ENCODE results near the gene ANKRD24. TPM values are rescaled to one million over a fixed set of nuclear protein-coding genes. Genes with fewer than 3 reads are reported as not detected.

ANKRD24 gene
- total and polyA plus RNA-seq, 2 of the 13 experiments (the other 11 are each of a cell fraction or from before 2014, with no cell fraction given) = 0.13 to 0.24 TPM

GRCh38 chr19:4258181-4258580 lies 75.7 kb downstream of the ANKRD24 start:
- in situ Hi-C loops (cut with HindIII; ENCODE audit: extremely low pct_ligation_motif_present, low pct_unique_long_range_greater_than_20kb) (no loop called here), intact Hi-C loops (cut with micrococcal nuclease; ENCODE audit: unreplicated experiment) (no loop called here)
- Histone ChIP-seq H3K4me2 (ENCODE audit: low read depth, low read length) (no peak overlapping the region), H3K4me1 (ENCODE audit: insufficient read depth, low read length) (no peaks in the 10 kb centered on the region), H4K20me1 (ENCODE audit: insufficient read depth, low read length) (no peaks in the 10 kb centered on the region), H2AFZ (ENCODE audit: low read length) (no peak overlapping the region), H3K9ac (ENCODE audit: insufficient read depth, low read depth, low read length) (no peak overlapping the region), H3K4me3 (replicated peaks in 1 of 3; ENCODE audit: insufficient read depth in 1 of 3, low read depth in 2 of 3, low read length in 3 of 3) (no peak overlapping the region), H3K27ac (ENCODE audit: extremely low read length, insufficient read depth, low read length) (no peak overlapping the region), H3K9me3 (ENCODE audit: low read length) (peaks cover 5% of the 10 kb centered on the region), H3K79me2 (ENCODE audit: insufficient read depth, low read length) (no peaks in the 10 kb centered on the region), H3K27me3 (ENCODE audit: control insufficient read depth in 1 of 2, insufficient read depth in 2 of 2, low read length in 2 of 2) (no peaks in the 10 kb centered on the region; a peak in 1 of 5 replicates), H3K36me3 (replicated peaks in 1 of 2; ENCODE audit: control insufficient read depth in 1 of 2, insufficient read depth in 2 of 2, low read length in 2 of 2) (peaks cover 19 to 50% of the 10 kb centered on the region in 2 experiments; a peak in 4 of 5 replicates)
- over 99% methylated on average over 21 of the region's 28 CpGs for WGBS (ENCODE audit: low lambda C conversion rate)
- ChIA-PET POLR2A (no interaction called here), CTCF (ENCODE audit: low intra/inter-chr PET ratio, low total read pairs) (no interaction called here)
- BruUV-seq (replicated peaks) = no TSS peak
- DNase-seq (ENCODE audit: low spot score) (no peak), FAIRE-seq (no peak), ATAC-seq (peak; percentile 29; the same call in 1 of the 3 replicates)
- TF ChIP-seq, protein P1, sequence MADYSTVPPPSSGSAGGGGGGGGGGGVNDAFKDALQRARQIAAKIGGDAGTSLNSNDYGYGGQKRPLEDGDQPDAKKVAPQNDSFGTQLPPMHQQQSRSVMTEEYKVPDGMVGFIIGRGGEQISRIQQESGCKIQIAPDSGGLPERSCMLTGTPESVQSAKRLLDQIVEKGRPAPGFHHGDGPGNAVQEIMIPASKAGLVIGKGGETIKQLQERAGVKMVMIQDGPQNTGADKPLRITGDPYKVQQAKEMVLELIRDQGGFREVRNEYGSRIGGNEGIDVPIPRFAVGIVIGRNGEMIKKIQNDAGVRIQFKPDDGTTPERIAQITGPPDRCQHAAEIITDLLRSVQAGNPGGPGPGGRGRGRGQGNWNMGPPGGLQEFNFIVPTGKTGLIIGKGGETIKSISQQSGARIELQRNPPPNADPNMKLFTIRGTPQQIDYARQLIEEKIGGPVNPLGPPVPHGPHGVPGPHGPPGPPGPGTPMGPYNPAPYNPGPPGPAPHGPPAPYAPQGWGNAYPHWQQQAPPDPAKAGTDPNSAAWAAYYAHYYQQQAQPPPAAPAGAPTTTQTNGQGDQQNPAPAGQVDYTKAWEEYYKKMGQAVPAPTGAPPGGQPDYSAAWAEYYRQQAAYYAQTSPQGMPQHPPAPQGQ (CRISPR knock-in tag; IDR thresholded peaks at IDR 0.05; ENCODE audit: borderline replicate concordance) = no peak
- TF ChIP-seq JUN (CRISPR knock-in tag; IDR thresholded peaks at IDR 0.05) (no peak), IKZF1 (IDR thresholded peaks at IDR 0.05) (no peak), RBFOX2 (IDR thresholded peaks at IDR 0.05; ENCODE audit: low read depth, low read length) (0 out of 2 replicates have a peak, but pooled peaks have one; percentile 20)

GRCh38 chr19:4260613-4261191 lies 78.2 kb downstream of the ANKRD24 start:
- in situ Hi-C loops (cut with HindIII; ENCODE audit: extremely low pct_ligation_motif_present, low pct_unique_long_range_greater_than_20kb) (no loop called here), intact Hi-C loops (cut with micrococcal nuclease; ENCODE audit: unreplicated experiment) (no loop called here)
- ATAC-seq (no peak), FAIRE-seq (no peak), DNase-seq (ENCODE audit: low spot score) (no peak)
- Histone ChIP-seq H3K79me2 (ENCODE audit: insufficient read depth, low read length) (no peaks in the 10 kb centered on the region), H3K36me3 (replicated peaks in 1 of 2; ENCODE audit: control insufficient read depth in 1 of 2, insufficient read depth in 2 of 2, low read length in 2 of 2) (peaks cover 15 to 39% of the 10 kb centered on the region in 2 experiments; a peak in 4 of 5 replicates), H3K27me3 (ENCODE audit: control insufficient read depth in 1 of 2, insufficient read depth in 2 of 2, low read length in 2 of 2) (no peaks in the 10 kb centered on the region; a peak in 1 of 5 replicates), H3K9ac (ENCODE audit: insufficient read depth, low read depth, low read length) (no peak overlapping the region), H3K4me2 (ENCODE audit: low read depth, low read length) (no peak overlapping the region), H3K4me1 (ENCODE audit: insufficient read depth, low read length) (no peaks in the 10 kb centered on the region), H3K4me3 (replicated peaks in 1 of 3; ENCODE audit: insufficient read depth in 1 of 3, low read depth in 2 of 3, low read length in 3 of 3) (no peak overlapping the region), H3K9me3 (ENCODE audit: low read length) (peaks cover 5% of the 10 kb centered on the region), H4K20me1 (ENCODE audit: insufficient read depth, low read length) (no peaks in the 10 kb centered on the region), H2AFZ (ENCODE audit: low read length) (no peak overlapping the region), H3K27ac (ENCODE audit: extremely low read length, insufficient read depth, low read length) (no peak overlapping the region)
- CTCF ChIA-PET (ENCODE audit: low intra/inter-chr PET ratio, low total read pairs) = no interaction called here
- BruUV-seq (replicated peaks) = no TSS peak
- WGBS (ENCODE audit: low lambda C conversion rate) = 97% methylated on average over 11 of the region's 11 CpGs
- POLR2A ChIA-PET = interaction anchor here (1.2 kb wide), 1 partner anchor 14 kb away, joined by 4 read pairs; the partner anchor contains the start of gene YJU2
- TF ChIP-seq, protein P2, sequence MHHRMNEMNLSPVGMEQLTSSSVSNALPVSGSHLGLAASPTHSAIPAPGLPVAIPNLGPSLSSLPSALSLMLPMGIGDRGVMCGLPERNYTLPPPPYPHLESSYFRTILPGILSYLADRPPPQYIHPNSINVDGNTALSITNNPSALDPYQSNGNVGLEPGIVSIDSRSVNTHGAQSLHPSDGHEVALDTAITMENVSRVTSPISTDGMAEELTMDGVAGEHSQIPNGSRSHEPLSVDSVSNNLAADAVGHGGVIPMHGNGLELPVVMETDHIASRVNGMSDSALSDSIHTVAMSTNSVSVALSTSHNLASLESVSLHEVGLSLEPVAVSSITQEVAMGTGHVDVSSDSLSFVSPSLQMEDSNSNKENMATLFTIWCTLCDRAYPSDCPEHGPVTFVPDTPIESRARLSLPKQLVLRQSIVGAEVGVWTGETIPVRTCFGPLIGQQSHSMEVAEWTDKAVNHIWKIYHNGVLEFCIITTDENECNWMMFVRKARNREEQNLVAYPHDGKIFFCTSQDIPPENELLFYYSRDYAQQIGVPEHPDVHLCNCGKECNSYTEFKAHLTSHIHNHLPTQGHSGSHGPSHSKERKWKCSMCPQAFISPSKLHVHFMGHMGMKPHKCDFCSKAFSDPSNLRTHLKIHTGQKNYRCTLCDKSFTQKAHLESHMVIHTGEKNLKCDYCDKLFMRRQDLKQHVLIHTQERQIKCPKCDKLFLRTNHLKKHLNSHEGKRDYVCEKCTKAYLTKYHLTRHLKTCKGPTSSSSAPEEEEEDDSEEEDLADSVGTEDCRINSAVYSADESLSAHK (CRISPR knock-in tag; IDR thresholded peaks at IDR 0.05; ENCODE audit: borderline replicate concordance) = no peak
- TF ChIP-seq THAP11 (CRISPR knock-in tag; IDR thresholded peaks at IDR 0.05) (no peak), SNAPC2 (CRISPR knock-in tag; IDR thresholded peaks at IDR 0.05) (no peak), MXI1 (IDR thresholded peaks at IDR 0.05; ENCODE audit: borderline replicate concordance, low read depth, low read length) (no peak), NFIB (CRISPR knock-in tag; IDR thresholded peaks at IDR 0.05; ENCODE audit: borderline replicate concordance) (no peak), HNF4G (IDR thresholded peaks at IDR 0.05; ENCODE audit: borderline replicate concordance, low read depth, low read length) (no peak), HNF4G (CRISPR knock-in tag; IDR thresholded peaks at IDR 0.05; ENCODE audit: borderline replicate concordance, low read depth) (no peak), ZNF570 (CRISPR knock-in tag; IDR thresholded peaks at IDR 0.05; ENCODE audit: borderline replicate concordance) (no peak)
